Dermis microvascular lymphatic vessel endothelial cell (primary cell): ENCODE data around the gene CCDC28B. TPM values are rescaled to one million over a fixed set of nuclear protein-coding genes. Genes with fewer than 3 reads are reported as not detected.

Experiments
- DNase-seq, 2 donors: peaks; one replicate each; pipeline versions ENCODE4 v3.0.0 to v3.0.0-alpha.2; 2010; ENCODE audit warnings: low read depth in 2 of 2
- total RNA-seq: library from RNA; depleted of rRNA; stranded (reverse); fragments of >200 nt; gene quantifications from 2 replicates; pipeline ENCODE4 v1.2.1, GENCODE V29; 2014

CCDC28B gene
- total RNA-seq, 1 donor from 2014 or later = 24.4 TPM

GRCh38 chr1:32194984-32195383 is 5.4 kb upstream of the CCDC28B start:
- DNase-seq = no peak

GRCh38 chr1:32195531-32195930 is 4.9 kb upstream of the CCDC28B start:
- no peak for DNase-seq

DNA sequence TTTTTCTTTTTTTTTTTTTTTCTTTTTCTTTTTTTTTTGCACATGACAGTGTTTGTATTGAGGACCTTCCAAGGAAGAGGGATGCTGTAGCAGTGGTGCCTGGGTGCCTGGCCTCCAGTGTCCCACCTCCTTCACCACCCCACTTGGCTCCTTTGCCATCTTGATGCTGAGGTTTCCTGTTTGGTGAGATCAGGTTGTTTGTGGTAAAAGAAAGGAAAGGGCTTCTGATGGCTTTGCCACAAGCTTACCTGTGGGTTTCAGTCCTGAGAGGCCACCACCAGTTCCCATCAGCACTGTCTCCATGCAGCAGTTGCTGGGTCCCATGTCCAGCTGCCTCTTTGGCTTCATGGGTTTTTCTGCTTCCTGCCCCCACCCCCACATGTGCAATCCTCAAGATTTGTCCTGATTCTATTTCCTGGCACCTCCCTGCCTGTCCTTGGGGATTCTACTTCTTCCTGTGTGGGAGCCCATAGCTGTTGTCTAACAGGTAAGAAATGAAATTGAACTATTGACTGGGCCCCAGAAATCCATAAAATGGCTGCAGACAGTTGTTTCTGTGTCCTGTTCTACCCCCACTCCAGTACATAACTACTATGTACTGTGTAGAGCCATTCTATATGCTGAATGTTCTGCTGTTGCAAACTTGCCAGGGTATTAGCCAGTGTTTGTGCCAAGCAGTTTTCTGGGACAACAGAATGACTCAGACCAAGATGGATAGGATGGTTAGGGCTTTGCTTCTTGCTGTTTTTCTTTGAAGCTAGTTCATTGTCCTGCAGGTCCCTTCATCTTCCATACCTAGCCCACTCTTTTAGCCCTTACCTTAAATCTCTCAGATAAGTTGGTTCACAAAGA is 4.2 kb upstream of the CCDC28B start:
- no peak for DNase-seq

DNA sequence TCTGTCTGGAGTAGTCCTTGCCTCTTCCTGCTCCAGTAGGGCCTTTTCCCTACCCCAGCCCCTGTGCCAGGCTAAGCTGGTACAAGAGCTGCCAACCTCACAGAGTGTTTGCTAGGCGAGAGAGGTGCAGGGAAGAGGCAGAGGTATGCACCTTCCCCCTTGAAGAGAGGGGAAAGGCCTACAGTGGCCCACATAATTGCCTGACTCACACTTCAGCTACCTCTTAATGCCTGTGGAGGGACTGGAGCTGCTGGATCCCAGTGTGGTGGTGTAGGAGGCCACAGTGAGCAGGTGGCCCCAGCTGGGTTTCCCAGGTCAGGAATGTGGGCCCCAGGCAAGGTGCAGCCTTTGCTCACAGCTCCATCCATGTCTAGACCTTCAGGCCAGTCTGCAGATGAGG is 3.3 kb upstream of the CCDC28B start:
- DNase-seq = no peak

DNA sequence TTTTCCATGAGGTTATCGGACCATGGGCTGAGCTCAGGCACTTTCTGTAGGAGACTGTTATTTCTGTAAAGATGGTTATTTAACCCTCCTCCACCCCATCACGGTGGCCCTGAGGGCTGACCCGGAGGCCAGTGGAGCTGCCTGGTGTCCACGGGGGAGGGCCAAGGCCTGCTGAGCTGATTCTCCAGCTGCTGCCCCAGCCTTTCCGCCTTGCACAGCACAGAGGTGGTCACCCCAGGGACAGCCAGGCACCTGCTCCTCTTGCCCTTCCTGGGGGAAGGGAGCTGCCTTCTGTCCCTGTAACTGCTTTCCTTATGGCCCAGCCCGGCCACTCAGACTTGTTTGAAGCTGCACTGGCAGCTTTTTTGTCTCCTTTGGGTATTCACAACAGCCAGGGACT is 2.6 kb upstream of the CCDC28B start:
- DNase-seq = no peak

- no peak for DNase-seq
These were observed 2.0 kb upstream of the CCDC28B start for GRCh38 chr1:32198237-32199042.

GRCh38 chr1:32199043-32199716 is 1.2 kb upstream of the CCDC28B start:
- no peak for DNase-seq

- no peak for DNase-seq
These were observed 700 bp upstream of the CCDC28B start for GRCh38 chr1:32199717-32200072.

GRCh38 chr1:32201011-32201855 is 838 bp downstream of the CCDC28B start:
- peak; percentile 60 to 75 for DNase-seq

DNA sequence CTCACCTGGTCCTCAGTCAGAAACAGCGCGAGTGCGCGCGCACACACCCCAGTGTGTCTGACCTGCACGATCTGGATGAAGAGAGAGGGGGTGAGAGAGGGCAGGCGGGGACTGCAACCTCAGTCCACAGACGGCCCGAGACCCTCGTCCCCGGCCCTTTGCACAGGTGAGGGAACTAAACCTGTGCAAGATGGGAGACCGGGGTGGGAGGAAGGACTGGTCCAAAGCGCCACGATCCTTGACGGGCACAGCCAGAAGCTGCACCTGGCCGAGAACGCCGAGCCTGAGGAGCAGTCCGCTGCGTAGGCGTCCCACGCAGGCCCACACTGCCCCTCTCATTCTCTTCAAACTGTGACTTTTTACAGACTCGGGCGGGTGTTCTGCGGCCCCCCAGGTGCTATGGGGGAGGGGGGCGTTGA is 4.6 kb downstream of the CCDC28B start:
- DNase-seq = no peak

DNA sequence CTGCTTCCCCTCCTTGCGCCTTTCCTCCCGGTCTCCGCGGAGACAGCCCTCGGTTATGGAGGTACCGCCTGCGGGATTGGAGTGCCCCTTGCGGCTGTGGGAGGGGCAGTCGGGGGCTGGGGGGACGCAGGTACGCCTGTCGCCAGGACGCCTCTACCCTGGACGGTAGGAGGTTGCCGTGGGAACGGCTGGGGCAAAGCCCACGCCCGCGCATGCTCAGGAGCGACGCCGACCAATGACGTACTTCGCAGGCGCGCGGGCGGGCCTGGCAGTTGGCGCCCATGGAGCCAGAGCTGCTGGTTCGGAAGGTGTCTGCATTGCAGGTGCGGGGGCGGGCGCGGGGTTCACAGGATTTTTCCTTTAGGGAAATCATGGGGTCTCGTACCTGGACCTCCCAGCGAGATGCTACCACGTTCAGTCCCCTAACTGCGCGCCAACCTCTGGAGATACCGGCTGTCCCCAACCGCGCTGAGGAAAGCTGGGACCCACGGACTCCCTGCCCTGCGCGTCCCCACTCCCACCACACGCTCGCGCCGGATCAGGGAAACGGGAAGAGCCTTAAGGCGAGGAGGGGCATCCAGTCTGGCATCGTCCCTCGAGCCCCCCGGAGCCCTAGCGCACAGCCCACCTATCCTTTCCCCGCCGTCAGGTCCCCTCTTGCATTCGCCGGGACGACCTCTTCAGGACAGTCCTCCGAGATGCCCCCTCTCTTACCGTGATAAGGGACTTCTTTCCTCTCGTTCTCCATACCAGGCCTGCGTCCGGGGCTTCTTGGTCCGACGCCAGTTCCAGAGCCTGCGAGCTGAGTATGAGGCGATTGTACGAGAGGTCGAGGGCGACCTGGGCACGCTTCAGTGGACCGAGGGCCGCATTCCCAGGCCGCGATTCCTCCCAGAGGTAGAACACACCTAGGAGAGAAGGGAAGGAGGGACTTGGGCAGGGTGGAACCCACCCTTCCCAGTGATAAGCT is 5.3 kb downstream of the CCDC28B start, which contains the start of gene IQCC:
Gene IQCC, plus strand, starts transcription at position 271 of the 970 bp plus-strand sequence. Its CDS starts 11 bp downstream, at position 282.
- DNase-seq = peak; percentile 66 to 84

DNA sequence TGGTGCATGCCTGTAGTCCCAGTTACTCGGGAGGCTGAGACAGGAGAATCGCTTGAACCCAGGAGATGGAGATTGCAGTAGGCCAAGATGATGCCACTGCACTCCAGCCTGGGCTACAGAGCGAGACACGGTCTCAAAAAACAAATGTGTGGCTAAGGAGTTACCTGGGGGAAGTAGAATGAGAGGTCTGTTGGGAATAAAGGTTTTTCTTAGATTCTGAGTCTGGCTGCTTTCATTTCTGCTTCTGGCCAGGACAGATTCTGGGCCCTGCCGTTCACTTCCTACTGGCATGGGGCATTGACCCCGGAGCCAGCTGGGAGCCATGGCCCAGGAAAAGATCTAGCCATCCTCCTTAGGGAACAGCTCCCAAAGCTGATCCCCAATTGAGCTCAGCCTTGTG is 8.1 kb downstream of the CCDC28B start:
- DNase-seq = no peak

DNA sequence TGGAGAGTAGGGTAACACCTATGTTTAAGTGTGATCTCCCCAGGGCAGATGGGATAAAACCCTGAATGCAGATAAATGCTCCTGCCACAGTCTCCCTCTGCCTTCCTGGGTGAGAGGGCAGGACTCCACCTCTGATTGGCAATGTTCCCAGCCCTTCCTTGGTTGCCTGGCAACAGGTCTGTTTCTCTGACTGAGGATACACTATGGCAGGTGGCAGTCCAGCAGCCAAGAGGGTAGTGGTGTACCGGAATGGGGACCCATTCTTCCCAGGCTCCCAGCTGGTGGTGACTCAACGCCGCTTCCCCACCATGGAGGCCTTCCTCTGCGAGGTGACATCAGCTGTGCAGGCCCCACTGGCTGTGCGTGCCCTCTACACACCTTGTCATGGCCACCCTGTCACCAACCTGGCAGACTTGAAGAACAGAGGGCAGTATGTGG is 8.5 kb downstream of the CCDC28B start, which contains the start of gene DCDC2B:
Gene DCDC2B, plus strand, starts transcription at position 199 of the 438 bp plus-strand sequence. Its CDS starts 5 bp downstream, at position 204.
- DNase-seq = no peak

DNA sequence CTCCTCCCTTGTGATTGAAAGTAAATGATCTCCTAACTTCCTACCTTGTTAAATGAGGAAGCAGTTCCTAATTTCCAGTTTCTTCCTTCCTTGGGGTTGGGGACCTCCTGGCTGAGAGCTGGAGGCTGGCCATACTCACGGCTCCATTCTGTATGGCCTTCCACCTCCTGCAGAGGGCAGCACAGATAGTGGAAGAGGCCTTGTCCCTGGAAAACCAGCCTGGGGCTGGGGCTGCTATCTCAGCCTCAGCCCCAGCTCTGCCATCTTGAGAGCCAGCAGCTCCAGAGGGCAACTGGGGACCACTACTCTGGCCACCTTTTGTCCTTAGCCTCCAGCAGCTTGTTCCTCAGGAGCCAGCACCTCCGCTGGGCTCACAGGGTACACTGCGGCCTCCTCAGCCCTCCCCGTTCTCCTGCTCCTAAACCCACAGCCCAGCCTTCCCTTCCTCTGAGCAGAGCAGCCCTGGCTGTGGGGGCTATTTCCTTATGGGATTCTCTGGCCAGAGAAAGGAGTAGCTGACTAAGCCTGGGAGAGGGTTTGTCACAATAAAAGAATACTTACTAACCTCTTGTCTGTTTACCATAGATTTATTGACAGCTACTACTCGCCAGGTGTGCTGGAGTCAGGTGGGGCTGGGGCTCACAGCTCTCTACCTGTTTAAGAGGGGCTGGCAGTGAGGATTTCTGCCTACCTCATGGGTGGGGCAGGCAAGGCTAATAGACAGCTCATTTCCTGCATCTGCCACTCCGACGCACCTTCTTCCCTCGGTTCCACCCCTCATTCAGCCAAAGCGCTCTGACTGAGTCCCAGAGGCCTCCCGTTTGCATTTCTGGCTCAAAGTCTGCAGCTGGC is 15.5 kb downstream of the CCDC28B start:
- peak; percentile 55 to 77 for DNase-seq

DNA sequence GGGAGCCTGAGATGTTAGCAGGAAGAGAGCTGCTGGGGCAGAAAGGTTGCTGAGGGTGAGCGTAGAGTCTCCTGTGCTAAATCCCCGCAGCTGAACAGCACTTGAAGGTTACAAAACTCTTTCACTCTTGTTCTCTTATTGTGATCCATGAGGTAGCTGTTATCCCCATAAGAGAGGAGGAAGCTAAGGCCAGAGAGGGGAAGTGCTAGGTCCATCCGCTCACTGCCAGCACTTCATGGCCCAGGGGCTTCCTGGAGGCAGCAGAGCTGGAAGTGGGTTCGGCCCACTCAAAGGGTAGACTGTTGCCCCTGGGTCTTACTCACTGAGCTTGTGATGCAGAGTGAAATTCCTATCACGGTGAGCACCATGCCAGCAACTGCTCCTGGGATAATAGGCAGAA is 16.2 kb downstream of the CCDC28B start:
- peak in 1 of 2 donors; percentile 20 for DNase-seq

DNA sequence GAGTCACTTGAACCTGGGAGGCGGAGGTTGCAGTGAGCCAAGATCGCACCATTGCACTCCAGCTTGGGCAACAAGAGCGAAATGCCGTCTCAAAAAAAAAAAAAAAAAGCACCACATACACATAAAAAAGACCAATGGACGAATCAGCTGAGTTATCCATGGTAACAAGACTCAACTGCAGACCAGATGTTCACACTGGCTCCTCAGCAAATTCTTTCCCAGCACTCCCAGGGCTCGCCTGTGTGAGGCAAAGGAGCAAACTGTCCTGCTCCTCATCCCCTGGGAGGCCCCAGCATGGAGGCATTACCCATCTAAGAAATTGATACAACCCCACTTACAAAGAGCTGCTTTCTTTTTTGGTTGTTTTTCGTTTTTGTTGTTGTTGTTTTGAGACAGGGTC is 18.6 kb downstream of the CCDC28B start:
- no peak for DNase-seq

GRCh38 chr1:32220746-32221580 is 20.6 kb downstream of the CCDC28B start:
- DNase-seq = no peak

DNA sequence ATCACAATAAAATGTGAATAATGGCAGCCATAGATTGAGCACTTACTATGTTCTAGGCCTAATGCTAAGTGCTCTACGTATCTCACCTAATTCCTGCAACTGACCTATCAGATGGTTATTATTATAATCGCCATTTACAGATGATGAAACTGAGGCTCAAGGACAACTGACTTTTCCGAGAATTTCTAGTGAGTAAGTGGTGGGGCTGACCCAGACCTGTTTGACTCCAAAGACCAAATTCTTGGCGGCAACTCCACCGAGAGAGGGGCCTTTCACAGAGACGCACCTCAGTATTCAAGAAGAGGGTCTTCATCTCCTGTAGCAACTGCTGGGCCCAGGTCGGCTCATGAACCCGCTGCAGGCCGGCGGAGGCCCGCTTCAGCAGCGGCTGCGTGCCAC is 21.2 kb downstream of the CCDC28B start:
- DNase-seq = no peak
